H1 (cell line): ENCODE data around the gene GID8. TPM values are rescaled to one million over a fixed set of nuclear protein-coding genes. Genes with fewer than 3 reads are reported as not detected.

ENCODE experiments used
- E2F6 ChIP-seq: IDR thresholded peaks from 2 replicates; pipeline ENCODE4 v1.6.1; 2012; ENCODE audit warnings: inconsistent platforms
- polyA plus RNA-seq, 7 experiments: library from polyadenylated mRNA; depleted of rRNA in 3 of 7; stranded (reverse) in 5 of 7; unstranded in 2 of 7; fragments of >200 nt in 5 of 7; fragments of 200-250 nt in 2 of 7; gene quantifications; 1 replicate in 5 of 7; 2 replicates in 1 of 7; 4 replicates in 1 of 7; pipeline versions ENCODE4 v1.2.1 to v1.2.3, GENCODE V29; 2011 to 2013; ENCODE audit warnings: missing spikeins in 2 of 7, mixed read lengths in 2 of 7
- total RNA-seq: library from RNA; stranded (reverse); fragmentation: NEBNext Ultra II Directional; extraction: Animal tissue kit (Norgen Biotek cat#: 25700); gene quantifications from 2 replicates; pipeline ENCODE4 v1.2.1, GENCODE V29; 2021

Gene GID8
- total and polyA plus RNA-seq, 2 of the 8 experiments (the other 6 are each of a cell fraction or from before 2014, with no cell fraction given) = 39.7 to 72.9 TPM

DNA sequence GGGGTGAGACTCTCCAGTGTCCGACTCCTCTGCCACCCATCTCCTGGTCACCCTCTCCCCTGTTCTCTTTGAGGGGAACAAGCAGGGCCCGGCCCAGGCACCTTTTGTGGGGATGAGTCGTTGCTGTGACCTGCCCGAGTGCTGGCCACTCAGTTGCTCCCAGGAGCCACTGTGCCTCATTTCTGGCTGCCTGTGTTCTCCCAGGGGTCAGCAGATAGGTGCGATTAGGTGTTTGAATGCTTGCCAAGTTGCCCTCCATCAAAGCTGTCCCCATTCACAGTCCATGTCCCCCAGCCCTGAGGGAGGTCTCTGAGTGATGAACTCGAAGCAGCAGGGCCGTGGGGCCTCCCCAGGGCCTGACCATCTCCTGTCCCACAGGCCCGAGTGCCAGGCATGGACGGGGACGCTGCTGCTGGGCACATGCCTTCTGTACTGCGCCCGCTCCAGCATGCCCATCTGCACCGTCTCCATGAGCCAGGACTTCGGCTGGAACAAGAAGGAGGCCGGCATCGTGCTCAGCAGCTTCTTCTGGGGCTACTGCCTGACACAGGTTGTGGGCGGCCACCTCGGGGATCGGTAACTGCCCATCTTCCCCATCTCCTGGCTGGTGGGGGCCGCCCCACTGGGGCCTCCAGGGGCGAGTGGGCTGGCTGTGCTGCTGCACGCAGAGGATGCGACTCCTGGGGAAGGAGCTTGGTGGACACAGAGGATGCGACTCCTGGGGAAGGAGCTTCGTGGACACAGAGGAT is 18.6 kb downstream of the GID8 start (continued):
- no peak for TF ChIP-seq E2F6
